Measurements from ENCODE around the gene GYS1. TPM values are rescaled to one million over a fixed set of nuclear protein-coding genes. Genes with fewer than 3 reads are reported as not detected.

GYS1 gene
- polyA plus RNA-seq, 2 donors, result 27.0 to 30.9 TPM

GRCh38 chr19:48965806-48966540 lies 27.1 kb downstream of the GYS1 start:
- H3K27ac ChIP-seq (ENCODE audit: low read depth in 2 of 2, low read length in 1 of 2), result peak overlapping the region; percentile 82 to 93
- peaks cover 4 to 28% of the 10 kb centered on the region in 2 donors for H3K4me1 ChIP-seq (ENCODE audit: control insufficient read depth in 2 of 2, insufficient read depth in 2 of 2, low read length in 1 of 2)
- no peaks in the 10 kb centered on the region for H3K27me3 ChIP-seq (ENCODE audit: control insufficient read depth in 1 of 2, insufficient read depth in 2 of 2, low read length in 2 of 2)
- H3K36me3 ChIP-seq (ENCODE audit: control insufficient read depth in 2 of 2, insufficient read depth in 2 of 2, low read length in 1 of 2), result peaks cover 6 to 24% of the 10 kb centered on the region in 2 donors
- peaks cover 0 to 1% of the 10 kb centered on the region in 2 donors for H3K9me3 ChIP-seq (ENCODE audit: control insufficient read depth in 2 of 2, insufficient read depth in 1 of 2, low read depth in 1 of 2, low read length in 1 of 2)
- 9 to 10% methylated on average over 36 of the region's 36 CpGs for WGBS, 2 donors
- peak overlapping the region; percentile 72 to 78 for H3K4me3 ChIP-seq (ENCODE audit: low read depth in 1 of 2, low read length in 2 of 2)

- Histone ChIP-seq H3K36me3 (ENCODE audit: control insufficient read depth in 2 of 2, insufficient read depth in 2 of 2, low read length in 1 of 2) (peaks cover 6 to 18% of the 10 kb centered on the region in 2 donors), H3K27ac (ENCODE audit: low read depth in 2 of 2, low read length in 1 of 2) (peak within 1 kb of the TSS; percentile 83 to 93), H3K4me1 (ENCODE audit: control insufficient read depth in 2 of 2, insufficient read depth in 2 of 2, low read length in 1 of 2) (peaks cover 4 to 28% of the 10 kb centered on the region in 2 donors), H3K27me3 (ENCODE audit: control insufficient read depth in 1 of 2, insufficient read depth in 2 of 2, low read length in 2 of 2) (no peaks in the 10 kb centered on the region), H3K9me3 (ENCODE audit: control insufficient read depth in 2 of 2, insufficient read depth in 1 of 2, low read depth in 1 of 2, low read length in 1 of 2) (peaks cover 0 to 1% of the 10 kb centered on the region in 2 donors), H3K4me3 (ENCODE audit: low read depth in 1 of 2, low read length in 2 of 2) (peak within 1 kb of the TSS; percentile 72 to 78)
- 0 to 1% methylated on average over 47 to 52 of the region's 52 CpGs for WGBS, 2 donors
Measured at GRCh38 chr19:48965040-48965805, 27.9 kb downstream of the GYS1 start, which contains the start of gene FTL. FTL (plus strand) TSS chr19:48965309; CDS start chr19:48965508, 199 bp downstream.

- H3K9me3 ChIP-seq (ENCODE audit: control insufficient read depth in 2 of 2, insufficient read depth in 1 of 2, low read depth in 1 of 2, low read length in 1 of 2), result peaks cover 0 to 1% of the 10 kb centered on the region in 2 donors
- peaks cover 4 to 14% of the 10 kb centered on the region in 2 donors for H3K36me3 ChIP-seq (ENCODE audit: control insufficient read depth in 2 of 2, insufficient read depth in 2 of 2, low read length in 1 of 2)
- H3K27ac ChIP-seq (ENCODE audit: low read depth in 2 of 2, low read length in 1 of 2), result peak overlapping the region; percentile 83 to 93
- peaks cover 4 to 28% of the 10 kb centered on the region in 2 donors for H3K4me1 ChIP-seq (ENCODE audit: control insufficient read depth in 2 of 2, insufficient read depth in 2 of 2, low read length in 1 of 2)
- peak overlapping the region; percentile 7 to 72 for H3K4me3 ChIP-seq (ENCODE audit: low read depth in 1 of 2, low read length in 2 of 2)
- WGBS, 2 donors, result 18 to 29% methylated on average over 19 of the region's 19 CpGs
- no peaks in the 10 kb centered on the region for H3K27me3 ChIP-seq (ENCODE audit: control insufficient read depth in 1 of 2, insufficient read depth in 2 of 2, low read length in 2 of 2)
Measured at GRCh38 chr19:48964205-48965039, 28.7 kb downstream of the GYS1 start.

- WGBS, 2 donors, result 10 to 13% methylated on average over 28 of the region's 28 CpGs
- Histone ChIP-seq H3K36me3 (ENCODE audit: control insufficient read depth in 2 of 2, insufficient read depth in 2 of 2, low read length in 1 of 2) (peaks cover 0 to 8% of the 10 kb centered on the region in 2 donors), H3K9me3 (ENCODE audit: control insufficient read depth in 2 of 2, insufficient read depth in 1 of 2, low read depth in 1 of 2, low read length in 1 of 2) (no peaks in the 10 kb centered on the region), H3K4me3 (ENCODE audit: low read depth in 1 of 2, low read length in 2 of 2) (peak overlapping the region in 1 of 2 donors; percentile 72), H3K4me1 (ENCODE audit: control insufficient read depth in 2 of 2, insufficient read depth in 2 of 2, low read length in 1 of 2) (peaks cover 4 to 28% of the 10 kb centered on the region in 2 donors), H3K27ac (ENCODE audit: low read depth in 2 of 2, low read length in 1 of 2) (peak overlapping the region; percentile 83 to 93), H3K27me3 (ENCODE audit: control insufficient read depth in 1 of 2, insufficient read depth in 2 of 2, low read length in 2 of 2) (no peaks in the 10 kb centered on the region)
Measured at GRCh38 chr19:48963371-48964204, 29.5 kb downstream of the GYS1 start.

- H3K27me3 ChIP-seq (ENCODE audit: control insufficient read depth in 1 of 2, insufficient read depth in 2 of 2, low read length in 2 of 2), result no peaks in the 10 kb centered on the region
- peaks cover 4 to 28% of the 10 kb centered on the region in 2 donors for H3K4me1 ChIP-seq (ENCODE audit: control insufficient read depth in 2 of 2, insufficient read depth in 2 of 2, low read length in 1 of 2)
- H3K9me3 ChIP-seq (ENCODE audit: control insufficient read depth in 2 of 2, insufficient read depth in 1 of 2, low read depth in 1 of 2, low read length in 1 of 2), result no peaks in the 10 kb centered on the region
- no peak overlapping the region for H3K4me3 ChIP-seq (ENCODE audit: low read depth in 1 of 2, low read length in 2 of 2)
- peaks cover 0 to 8% of the 10 kb centered on the region in 2 donors for H3K36me3 ChIP-seq (ENCODE audit: control insufficient read depth in 2 of 2, insufficient read depth in 2 of 2, low read length in 1 of 2)
- WGBS, 2 donors, result 60% methylated on average over 6 to 7 of the region's 7 CpGs
- peak overlapping the region; percentile 83 to 93 for H3K27ac ChIP-seq (ENCODE audit: low read depth in 2 of 2, low read length in 1 of 2)
Measured at GRCh38 chr19:48962849-48963165, 30.3 kb downstream of the GYS1 start.

- WGBS, 2 donors, result 48 to 58% methylated on average over 22 of the region's 22 CpGs
- H3K4me1 ChIP-seq (ENCODE audit: control insufficient read depth in 2 of 2, insufficient read depth in 2 of 2, low read length in 1 of 2), result peaks cover 4 to 28% of the 10 kb centered on the region in 2 donors
- no peak overlapping the region for H3K4me3 ChIP-seq (ENCODE audit: low read depth in 1 of 2, low read length in 2 of 2)
- no peaks in the 10 kb centered on the region for H3K9me3 ChIP-seq (ENCODE audit: control insufficient read depth in 2 of 2, insufficient read depth in 1 of 2, low read depth in 1 of 2, low read length in 1 of 2)
- H3K36me3 ChIP-seq (ENCODE audit: control insufficient read depth in 2 of 2, insufficient read depth in 2 of 2, low read length in 1 of 2), result peaks cover 0 to 8% of the 10 kb centered on the region in 2 donors
- H3K27me3 ChIP-seq (ENCODE audit: control insufficient read depth in 1 of 2, insufficient read depth in 2 of 2, low read length in 2 of 2), result no peaks in the 10 kb centered on the region
- peak overlapping the region; percentile 76 to 83 for H3K27ac ChIP-seq (ENCODE audit: low read depth in 2 of 2, low read length in 1 of 2)
Measured at GRCh38 chr19:48962029-48962848, 30.9 kb downstream of the GYS1 start.

GRCh38 chr19:48961673-48962028 lies 31.5 kb downstream of the GYS1 start:
- peaks cover 0 to 5% of the 10 kb centered on the region in 2 donors for H3K36me3 ChIP-seq (ENCODE audit: control insufficient read depth in 2 of 2, insufficient read depth in 2 of 2, low read length in 1 of 2)
- peaks cover 4 to 28% of the 10 kb centered on the region in 2 donors for H3K4me1 ChIP-seq (ENCODE audit: control insufficient read depth in 2 of 2, insufficient read depth in 2 of 2, low read length in 1 of 2)

GRCh38 chr19:48961051-48961649 lies 32.0 kb downstream of the GYS1 start:
- 82% methylated on average over 18 to 19 of the region's 19 CpGs for WGBS, 2 donors
- peak overlapping the region in 1 of 2 donors; percentile 13 for H3K27ac ChIP-seq (ENCODE audit: low read depth in 2 of 2, low read length in 1 of 2)
- no peaks in the 10 kb centered on the region for H3K27me3 ChIP-seq (ENCODE audit: control insufficient read depth in 1 of 2, insufficient read depth in 2 of 2, low read length in 2 of 2)
- peaks cover 4 to 28% of the 10 kb centered on the region in 2 donors for H3K4me1 ChIP-seq (ENCODE audit: control insufficient read depth in 2 of 2, insufficient read depth in 2 of 2, low read length in 1 of 2)
- no peak overlapping the region for H3K4me3 ChIP-seq (ENCODE audit: low read depth in 1 of 2, low read length in 2 of 2)
- H3K9me3 ChIP-seq (ENCODE audit: control insufficient read depth in 2 of 2, insufficient read depth in 1 of 2, low read depth in 1 of 2, low read length in 1 of 2), result no peaks in the 10 kb centered on the region
- peaks cover 0 to 1% of the 10 kb centered on the region in 2 donors for H3K36me3 ChIP-seq (ENCODE audit: control insufficient read depth in 2 of 2, insufficient read depth in 2 of 2, low read length in 1 of 2)

More at GRCh38 chr19:48961673-48962028, 31.5 kb downstream of the GYS1 start:
- Histone ChIP-seq H3K9me3 (ENCODE audit: control insufficient read depth in 2 of 2, insufficient read depth in 1 of 2, low read depth in 1 of 2, low read length in 1 of 2) (no peaks in the 10 kb centered on the region), H3K27ac (ENCODE audit: low read depth in 2 of 2, low read length in 1 of 2) (peak overlapping the region in 1 of 2 donors; percentile 76), H3K4me3 (ENCODE audit: low read depth in 1 of 2, low read length in 2 of 2) (no peak overlapping the region), H3K27me3 (ENCODE audit: control insufficient read depth in 1 of 2, insufficient read depth in 2 of 2, low read length in 2 of 2) (no peaks in the 10 kb centered on the region)
- WGBS, 2 donors, result 85% methylated on average over 12 of the region's 12 CpGs

All from esophagus (tissue), 2 donors.